NCI-H2227 treated with DMSO at 0.1 percent for 48 hours (cell line): Measurements from ENCODE around the gene DOLPP1.
"Not testable (repeated sequence)": the region's sequence is repeated elsewhere in the genome, so short reads cannot be mapped to it uniquely, and the experiment has no call there.

Source experiments
- DNase-seq: peaks from one replicate; lab custom pipeline; 2025; lab: John Stamatoyannopoulos, UW

Gene DOLPP1

GRCh38 chr9:129111528-129112151 lies 30.7 kb downstream of the DOLPP1 start:
- peak; percentile 37 for DNase-seq

DNA sequence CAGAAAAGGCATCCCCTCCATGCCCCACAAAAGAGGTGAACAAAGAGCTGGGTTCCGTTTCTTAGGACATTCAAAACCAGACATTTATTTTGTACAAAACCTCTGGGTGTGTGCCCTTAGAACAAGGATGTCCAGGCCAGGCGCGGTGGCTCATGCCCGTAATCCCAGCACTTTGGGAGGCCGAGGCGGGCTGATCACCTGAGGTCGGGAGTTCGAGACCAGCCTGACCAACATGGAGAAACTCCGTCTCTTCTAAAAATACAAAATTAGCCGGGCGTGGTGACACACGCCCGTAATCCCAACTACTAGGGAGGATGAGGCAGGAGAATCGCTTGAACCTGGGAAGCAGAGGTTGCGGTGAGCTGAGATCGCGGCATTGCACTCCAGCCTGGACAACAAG lies 31.6 kb downstream of the DOLPP1 start:
- not testable (repeated sequence) for DNase-seq

GRCh38 chr9:129113645-129114304 lies 32.9 kb downstream of the DOLPP1 start:
- DNase-seq: no peak

DNA sequence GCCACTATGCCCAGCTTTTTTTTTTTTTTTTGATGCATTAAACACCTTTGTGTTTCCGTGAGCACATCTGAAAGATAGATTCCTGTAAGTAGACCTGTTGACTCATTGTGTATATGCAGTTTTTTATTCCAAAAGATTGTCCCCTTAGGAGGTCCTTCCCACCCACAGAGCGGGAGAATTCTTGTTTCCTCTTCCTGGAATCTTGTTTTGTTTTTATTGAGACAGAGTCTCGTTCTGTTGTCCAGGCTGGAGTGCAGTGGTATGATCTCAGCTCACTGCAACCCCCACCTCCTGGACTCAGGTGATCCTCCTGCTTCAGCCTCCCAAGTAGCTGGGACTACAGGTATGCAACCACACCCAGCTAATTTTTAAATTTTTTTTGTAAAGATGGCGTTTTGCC lies 37.9 kb downstream of the DOLPP1 start:
- no peak for DNase-seq

GRCh38 chr9:129121483-129121882 lies 40.6 kb downstream of the DOLPP1 start:
- no peak for DNase-seq

- DNase-seq: no peak
Measured at GRCh38 chr9:129122133-129122532, 41.2 kb downstream of the DOLPP1 start.

- DNase-seq: not testable (repeated sequence)
Measured at GRCh38 chr9:129122976-129123375, 42.1 kb downstream of the DOLPP1 start.

DNA sequence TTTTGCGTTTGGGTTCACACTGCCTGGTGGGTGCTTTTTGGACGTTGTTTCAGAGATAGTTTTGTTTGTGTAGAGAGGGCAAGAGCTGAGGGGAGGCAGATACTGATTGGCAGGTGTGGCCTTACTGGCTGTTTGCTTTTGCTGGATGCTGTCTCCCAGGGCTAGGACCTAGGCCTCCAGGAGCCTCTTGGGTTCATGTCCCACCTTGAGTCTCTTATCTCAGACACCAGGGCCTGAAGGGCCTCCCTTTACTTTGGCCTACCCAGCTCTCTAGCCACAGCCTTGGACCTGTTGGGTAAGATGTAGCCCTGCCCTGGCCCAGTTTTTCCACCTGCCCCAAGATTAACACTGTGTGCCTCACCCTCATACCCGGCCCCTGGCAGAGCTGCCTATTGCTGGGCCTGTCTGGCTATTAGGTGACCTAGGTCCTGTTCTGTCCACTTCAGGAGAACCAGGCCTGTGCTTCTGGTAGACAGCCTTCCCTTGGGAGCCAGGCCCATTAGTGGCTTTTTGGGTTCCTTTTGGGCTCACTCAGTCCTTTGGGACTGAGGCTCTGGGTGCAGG lies 43.7 kb downstream of the DOLPP1 start:
- DNase-seq: no peak

GRCh38 chr9:129125478-129125877 lies 44.6 kb downstream of the DOLPP1 start:
- no peak for DNase-seq

- no peak for DNase-seq
Measured at GRCh38 chr9:129126749-129127618, 46.1 kb downstream of the DOLPP1 start.

DNA sequence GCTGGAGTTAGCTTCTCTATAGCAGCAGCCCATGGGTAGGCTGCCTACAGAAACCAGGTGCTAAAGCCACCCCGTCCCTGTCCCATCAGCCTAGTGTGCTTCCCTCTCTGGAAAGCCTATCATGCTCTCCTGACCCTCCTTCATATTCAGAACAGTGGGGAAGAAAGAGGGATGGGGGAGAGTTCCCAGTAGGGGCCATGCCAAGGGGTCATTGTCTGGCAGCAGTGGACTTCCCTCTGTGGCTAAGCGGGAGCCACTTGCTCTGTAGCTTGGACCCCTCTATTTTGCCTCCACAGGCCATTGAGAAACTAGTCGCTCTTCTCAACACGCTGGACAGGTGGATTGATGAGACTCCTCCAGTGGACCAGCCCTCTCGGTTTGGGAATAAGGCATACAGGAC lies 47.8 kb downstream of the DOLPP1 start:
- no peak for DNase-seq

GRCh38 chr9:129130271-129130670 lies 49.4 kb downstream of the DOLPP1 start:
- DNase-seq: not testable (repeated sequence)

GRCh38 chr9:129130791-129131190 lies 49.9 kb downstream of the DOLPP1 start:
- no peak for DNase-seq

GRCh38 chr9:129131300-129132145 lies 50.6 kb downstream of the DOLPP1 start:
- DNase-seq: peak; percentile 20

DNA sequence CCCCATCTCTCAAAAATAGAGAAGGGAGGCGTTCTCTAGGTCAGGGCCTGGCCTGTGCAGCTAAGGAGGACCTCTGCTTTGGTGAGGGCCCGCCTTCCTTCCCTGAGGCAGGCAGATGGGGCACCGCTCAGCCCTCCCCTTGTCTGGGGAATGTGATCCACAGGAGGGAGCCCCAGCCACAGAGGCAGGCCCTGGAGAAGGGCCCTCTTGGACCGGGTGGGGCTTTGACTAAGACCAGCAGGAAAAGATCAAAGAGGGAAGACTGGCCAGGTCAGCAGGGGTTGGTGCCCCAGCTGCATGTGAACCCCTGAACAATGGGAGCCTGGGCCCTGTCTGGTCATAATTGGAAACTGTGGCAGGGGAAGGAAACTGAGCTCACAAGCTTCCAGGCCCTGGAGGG lies 52.2 kb downstream of the DOLPP1 start:
- no peak for DNase-seq

GRCh38 chr9:129135476-129135875 lies 54.6 kb downstream of the DOLPP1 start:
- no peak for DNase-seq

GRCh38 chr9:129136446-129137035 lies 55.6 kb downstream of the DOLPP1 start:
- DNase-seq: no peak

DNA sequence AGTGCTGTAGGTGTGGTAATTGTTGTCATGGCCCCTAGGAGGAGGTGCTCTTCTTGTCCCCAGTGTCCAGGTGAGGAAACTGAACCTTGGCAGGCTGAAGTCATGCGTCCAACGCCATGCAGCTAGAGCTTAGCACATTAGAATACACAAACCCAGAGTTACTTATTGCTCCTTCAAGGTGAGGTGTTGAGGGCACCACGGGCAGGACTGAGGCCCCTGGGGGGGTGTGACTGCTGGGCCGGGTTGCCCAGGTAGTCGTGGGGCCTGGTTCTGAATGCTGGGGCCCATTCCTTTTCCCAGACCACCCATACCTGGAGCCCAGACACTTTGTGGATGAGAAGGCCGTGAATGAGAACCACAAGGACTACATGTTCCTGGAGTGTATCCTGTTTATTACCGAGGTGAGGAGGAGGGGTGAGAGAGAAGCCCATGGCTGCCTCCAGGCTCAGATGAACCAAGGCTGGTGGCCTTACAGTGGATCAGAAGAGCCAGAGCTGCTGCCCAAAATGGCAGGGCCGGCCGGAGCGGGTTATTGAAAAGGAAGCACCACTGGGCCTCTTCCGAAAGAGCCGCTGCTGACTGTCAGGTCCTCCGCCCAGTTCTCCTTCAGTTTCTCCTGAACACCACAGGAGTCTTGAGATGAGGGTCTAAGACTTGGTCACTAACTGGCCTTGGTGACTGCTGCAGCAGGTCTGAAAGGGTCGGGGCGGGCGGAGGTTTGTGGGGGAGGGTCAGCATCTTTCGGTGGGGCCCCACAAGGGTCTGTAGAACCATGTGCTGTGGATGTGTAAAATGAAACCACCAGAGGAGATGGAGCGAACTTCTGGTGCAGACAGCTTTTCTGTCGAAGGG lies 56.6 kb downstream of the DOLPP1 start:
- DNase-seq: no peak

- DNase-seq: no peak
Measured at GRCh38 chr9:129138144-129138462, 57.2 kb downstream of the DOLPP1 start.

DNA sequence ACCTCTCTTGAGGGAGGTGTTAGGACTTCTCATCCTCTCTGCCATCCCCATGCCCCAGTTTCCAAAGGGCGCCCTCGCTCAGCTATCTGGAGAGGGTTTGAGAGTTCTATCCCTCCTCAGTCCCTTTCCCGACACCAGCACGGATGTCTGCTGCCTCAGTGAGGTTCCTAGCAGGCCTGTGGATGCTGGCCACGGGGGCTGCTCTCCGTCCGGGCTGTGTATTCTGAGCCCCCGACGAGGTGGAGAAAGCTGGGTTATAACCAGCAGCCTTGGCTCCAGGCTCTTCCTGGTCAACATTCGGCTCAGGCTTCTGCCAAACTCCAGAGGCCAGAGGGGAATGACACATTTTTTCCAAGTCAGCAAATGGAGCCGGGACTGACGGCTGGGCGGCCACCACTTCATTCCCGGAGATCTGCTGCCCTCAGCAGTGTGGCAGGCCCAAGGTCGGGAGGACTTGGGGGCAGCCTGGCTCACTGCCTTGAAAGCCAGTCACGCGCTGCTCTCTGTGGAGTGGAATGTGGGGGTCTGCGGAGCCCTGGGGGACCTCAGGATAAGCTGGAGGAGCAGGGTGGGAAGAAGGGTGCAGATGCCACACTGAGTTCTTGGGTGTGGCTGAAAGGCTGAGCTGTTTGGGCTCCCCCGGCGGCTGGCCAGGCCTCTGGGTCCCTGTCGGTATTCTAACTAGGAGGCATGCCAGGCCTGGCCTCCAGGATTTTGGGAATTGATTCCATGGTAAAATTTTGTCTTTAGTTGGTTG lies 57.7 kb downstream of the DOLPP1 start:
- no peak for DNase-seq
